HCT116 (cell line): ENCODE data around the gene WASHC3. TPM values are rescaled to one million over a fixed set of nuclear protein-coding genes. Genes with fewer than 3 reads are reported as not detected.
"Not testable (repeated sequence)": the region's sequence is repeated elsewhere in the genome, so short reads cannot be mapped to it uniquely, and the experiment has no call there.

Source experiments
- ATAC-seq: fragments of 200-7000 bp; cut with Tn5 transposase; 2 replicates; pipeline ENCODE4 v1.9.1; 2020; ENCODE audit warnings: mild to moderate bottlenecking, moderate library complexity
- BruUV-seq: library from RNA; stranded (reverse); fragments of 400-500 nt; replicated peaks from 2 replicates; lab custom pipeline; 2021; lab: Mats Ljungman, UMichigan
- CTCF ChIA-PET: fragments of 300-600 bp; sonication (Branson Sonifier 250); formaldehyde crosslinking; loops from one replicate; lab custom pipeline; 2021; ENCODE audit warnings: antibody characterized with exemption; lab: Charles Lee
- POLR2A ChIA-PET: fragments of 300-600, 350-600 bp; sonication (Branson Sonifier 250); formaldehyde crosslinking; loops from one replicate; lab custom pipeline; 2021; ENCODE audit warnings: antibody characterized with exemption; lab: Charles Lee
- RAD21 ChIA-PET, 2 experiments: fragments of 300-600 bp; sonication (Branson Sonifier 250); formaldehyde crosslinking; loops; one replicate each; lab custom pipeline; 2023; ENCODE audit warnings: low total read pairs in 2 of 2; ENCODE audit not compliant: uncharacterized antibody in 2 of 2, unreplicated experiment in 2 of 2, low non-redundant PET in 1 of 2; lab: Charles Lee
- DNase-seq: peaks from one replicate; pipeline ENCODE4 v3.0.0-alpha.2; 2010; ENCODE audit warnings: low read depth, low spot score
- H2AFZ ChIP-seq: fragments of 200-600 bp; shearing (Covaris generic), sonication (generic); 2 replicates; pipeline ENCODE4 v1.6.1; 2017; ENCODE audit warnings: low read depth, mixed run types, mixed read lengths, antibody characterized with exemption, low read length; ENCODE audit not compliant: poor library complexity, severe bottlenecking
- H3K27ac ChIP-seq: 2 replicates; pipeline ENCODE4 v1.5.1; 2012; ENCODE audit warnings: low read depth, low read length
- H3K27me3 ChIP-seq: fragments of 200-600 bp; sonication (generic); 2 replicates; pipeline ENCODE4 v1.6.1; 2016; ENCODE audit warnings: mixed run types, low read length, mixed read lengths; ENCODE audit not compliant: insufficient read depth
- H3K36me3 ChIP-seq, 2 experiments: fragments of 200-500 bp in 1 of 2; fragments of 200-600 bp in 1 of 2; sonication (Bioruptor generic) in 1 of 2; sonication (generic) in 1 of 2; 2 replicates each; pipeline versions ENCODE4 v1.5.1 to v1.6.1; 2014 to 2016; ENCODE audit warnings: low read length in 2 of 2, inconsistent platforms in 1 of 2, mixed read lengths in 1 of 2, mixed run types in 1 of 2; ENCODE audit not compliant: insufficient read depth in 2 of 2, control insufficient read depth in 1 of 2
- H3K4me1 ChIP-seq, 2 experiments: fragments of 200-600 bp in 1 of 2; sonication (generic) in 1 of 2; 2 replicates each; pipeline versions ENCODE4 v1.5.1 to v1.6.1; 2012 to 2017; ENCODE audit warnings: low read length in 2 of 2, inconsistent platforms in 1 of 2, mild to moderate bottlenecking in 1 of 2, mixed read lengths in 1 of 2, mixed run types in 1 of 2, moderate library complexity in 1 of 2; ENCODE audit not compliant: insufficient read depth in 2 of 2, control insufficient read depth in 1 of 2
- H3K4me2 ChIP-seq: fragments of 200-600 bp; sonication (generic); 2 replicates; pipeline ENCODE4 v1.6.1; 2017; ENCODE audit warnings: mixed run types, low read length, mixed read lengths
- H3K4me3 ChIP-seq, 2 experiments: fragments of 200-600 bp in 1 of 2; sonication (generic) in 1 of 2; replicated peaks in 1 of 2; 2 replicates each; pipeline ENCODE4 v1.5.1; 2011 to 2016; ENCODE audit warnings: low read length in 2 of 2, control low read depth in 1 of 2, low read depth in 1 of 2, mild to moderate bottlenecking in 1 of 2, mixed read lengths in 1 of 2, mixed run types in 1 of 2
- H3K79me2 ChIP-seq: fragments of 200-600 bp; sonication (generic); 2 replicates; pipeline ENCODE4 v1.6.1; 2017; ENCODE audit warnings: mild to moderate bottlenecking, mixed run types, low read length, moderate library complexity, mixed read lengths; ENCODE audit not compliant: insufficient read depth
- H3K9ac ChIP-seq: fragments of 200-600 bp; sonication (generic); 2 replicates; pipeline ENCODE4 v1.6.1; 2016; ENCODE audit warnings: low read length, mixed read lengths
- H3K9me2 ChIP-seq: fragments of 200-600 bp; sonication (generic), shearing (Covaris generic); 2 replicates; pipeline ENCODE4 v1.6.1; 2017; ENCODE audit warnings: mixed run types, mild to moderate bottlenecking, moderate library complexity; ENCODE audit not compliant: insufficient read depth
- H3K9me3 ChIP-seq, 2 experiments: fragments of 200-500 bp in 1 of 2; fragments of 200-600 bp in 1 of 2; sonication (Bioruptor generic) in 1 of 2; sonication (generic) in 1 of 2; 2 replicates each; pipeline ENCODE4 v1.6.1; 2014 to 2017; ENCODE audit warnings: low read length in 2 of 2, mixed read lengths in 2 of 2, inconsistent platforms in 1 of 2, low read depth in 1 of 2, mild to moderate bottlenecking in 1 of 2, mixed run types in 1 of 2, moderate library complexity in 1 of 2; ENCODE audit not compliant: control insufficient read depth in 1 of 2, insufficient read depth in 1 of 2
- H4K20me1 ChIP-seq: fragments of 200-600 bp; sonication (generic), shearing (Covaris generic); 2 replicates; pipeline ENCODE4 v1.6.1; 2017; ENCODE audit warnings: mixed run types, mild to moderate bottlenecking, moderate library complexity; ENCODE audit not compliant: insufficient read depth
- CEBPB ChIP-seq: IDR thresholded peaks from 2 replicates; pipeline ENCODE4 v1.6.1; 2012; ENCODE audit warnings: low read depth
- EGR1 ChIP-seq: IDR thresholded peaks from 2 replicates; pipeline ENCODE4 v1.6.1; 2012; ENCODE audit warnings: low read depth
- EZH2phosphoT487 ChIP-seq: fragments of 200-600 bp; IDR thresholded peaks from 2 replicates; pipeline ENCODE4 v1.6.1; 2018; ENCODE audit warnings: antibody characterized with exemption, borderline replicate concordance
- FOSL1 ChIP-seq: IDR thresholded peaks from 2 replicates; pipeline ENCODE4 v1.6.1; 2012; ENCODE audit warnings: low read depth
- JUND ChIP-seq: IDR thresholded peaks from 2 replicates; pipeline ENCODE4 v1.6.1; 2012
- POLR2A ChIP-seq: IDR thresholded peaks from 2 replicates; pipeline ENCODE4 v1.7.0; 2011; ENCODE audit warnings: borderline replicate concordance; ENCODE audit not compliant: insufficient read depth, insufficient read length; ENCODE audit errors: extremely low read depth
- RAD21 ChIP-seq: IDR thresholded peaks from 2 replicates; pipeline ENCODE4 v1.6.1; 2012; ENCODE audit warnings: low read depth, mild to moderate bottlenecking
- SP1 ChIP-seq: IDR thresholded peaks from 2 replicates; pipeline ENCODE4 v1.6.1; 2012; ENCODE audit warnings: low read depth
- SRF ChIP-seq: IDR thresholded peaks from 2 replicates; pipeline ENCODE4 v1.6.1; 2012; ENCODE audit warnings: low read depth
- ZFX ChIP-seq: fragments of 450-650 bp; IDR thresholded peaks from 2 replicates; pipeline ENCODE4 v1.6.1; 2017
- intact Hi-C: fragments of 100-400 bp; cut with micrococcal nuclease; formaldehyde crosslinking; loops from 2 replicates; pipeline ENCODE4 v1.10.0; 2022
- total RNA-seq: library from RNA; stranded (reverse); gene quantifications from one replicate; pipeline ENCODE4 v1.2.1, GENCODE V29; 2021; ENCODE audit not compliant: unreplicated experiment
- TF ChIP-seq, protein P1 (sequence below): IDR thresholded peaks from 2 replicates; pipeline ENCODE4 v1.6.1; 2012; ENCODE audit warnings: low read depth

Gene WASHC3
- total RNA-seq, 1 experiment from 2014 or later = 15.6 TPM

DNA sequence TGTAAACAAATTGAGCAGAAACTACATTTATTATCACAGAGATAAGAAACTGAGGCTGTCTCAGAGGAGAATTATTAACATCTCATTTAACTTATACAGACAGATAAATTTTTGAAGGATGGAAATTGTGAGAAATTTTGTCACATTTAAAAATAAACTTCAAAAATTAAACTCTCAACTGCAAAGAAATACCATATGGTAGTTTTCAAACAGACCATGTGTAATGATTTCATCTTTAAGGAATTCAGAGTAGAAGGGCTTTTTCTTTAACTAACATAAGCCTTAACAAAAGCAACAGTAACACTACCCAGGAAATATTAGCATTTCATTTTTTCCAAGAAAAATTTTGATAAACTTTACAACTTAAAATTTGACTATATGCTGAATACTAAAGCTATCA, 31.5 kb upstream of the WASHC3 start:
- ATAC-seq (no peak), DNase-seq (no peak)
- H3K9me2 ChIP-seq = no peaks in the 10 kb centered on the region
- RAD21 ChIA-PET = no interaction called here
- no TSS peak for BruUV-seq
- H3K27ac ChIP-seq = no peak overlapping the region
- no peaks in the 10 kb centered on the region for H3K27me3 ChIP-seq
- no peak for TF ChIP-seq ZFX
- no peak for TF ChIP-seq EZH2phosphoT487
- no peak for TF ChIP-seq SRF
- no peak for TF ChIP-seq JUND
- no peak for TF ChIP-seq SP1
- TF ChIP-seq CEBPB = no peak
- no peak for TF ChIP-seq EGR1
- no peak for TF ChIP-seq POLR2A
- TF ChIP-seq FOSL1 = no peak
- TF ChIP-seq, protein P1, sequence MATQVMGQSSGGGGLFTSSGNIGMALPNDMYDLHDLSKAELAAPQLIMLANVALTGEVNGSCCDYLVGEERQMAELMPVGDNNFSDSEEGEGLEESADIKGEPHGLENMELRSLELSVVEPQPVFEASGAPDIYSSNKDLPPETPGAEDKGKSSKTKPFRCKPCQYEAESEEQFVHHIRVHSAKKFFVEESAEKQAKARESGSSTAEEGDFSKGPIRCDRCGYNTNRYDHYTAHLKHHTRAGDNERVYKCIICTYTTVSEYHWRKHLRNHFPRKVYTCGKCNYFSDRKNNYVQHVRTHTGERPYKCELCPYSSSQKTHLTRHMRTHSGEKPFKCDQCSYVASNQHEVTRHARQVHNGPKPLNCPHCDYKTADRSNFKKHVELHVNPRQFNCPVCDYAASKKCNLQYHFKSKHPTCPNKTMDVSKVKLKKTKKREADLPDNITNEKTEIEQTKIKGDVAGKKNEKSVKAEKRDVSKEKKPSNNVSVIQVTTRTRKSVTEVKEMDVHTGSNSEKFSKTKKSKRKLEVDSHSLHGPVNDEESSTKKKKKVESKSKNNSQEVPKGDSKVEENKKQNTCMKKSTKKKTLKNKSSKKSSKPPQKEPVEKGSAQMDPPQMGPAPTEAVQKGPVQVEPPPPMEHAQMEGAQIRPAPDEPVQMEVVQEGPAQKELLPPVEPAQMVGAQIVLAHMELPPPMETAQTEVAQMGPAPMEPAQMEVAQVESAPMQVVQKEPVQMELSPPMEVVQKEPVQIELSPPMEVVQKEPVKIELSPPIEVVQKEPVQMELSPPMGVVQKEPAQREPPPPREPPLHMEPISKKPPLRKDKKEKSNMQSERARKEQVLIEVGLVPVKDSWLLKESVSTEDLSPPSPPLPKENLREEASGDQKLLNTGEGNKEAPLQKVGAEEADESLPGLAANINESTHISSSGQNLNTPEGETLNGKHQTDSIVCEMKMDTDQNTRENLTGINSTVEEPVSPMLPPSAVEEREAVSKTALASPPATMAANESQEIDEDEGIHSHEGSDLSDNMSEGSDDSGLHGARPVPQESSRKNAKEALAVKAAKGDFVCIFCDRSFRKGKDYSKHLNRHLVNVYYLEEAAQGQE = no peak
- no peak for TF ChIP-seq RAD21
- no peaks in the 10 kb centered on the region for H3K9me3 ChIP-seq
- no peaks in the 10 kb centered on the region; the same call in 1 of the 2 replicates for H3K79me2 ChIP-seq
- H3K4me1 ChIP-seq = no peaks in the 10 kb centered on the region
- peaks cover 7% of the 10 kb centered on the region; the same call in 1 of the 2 replicates for H4K20me1 ChIP-seq
- no peak overlapping the region for H2AFZ ChIP-seq
- no peak overlapping the region for H3K9ac ChIP-seq
- no peak overlapping the region for H3K4me2 ChIP-seq
- POLR2A ChIA-PET = no interaction called here
- H3K4me3 ChIP-seq = no peak overlapping the region
- H3K36me3 ChIP-seq = peaks cover 1 to 15% of the 10 kb centered on the region in 2 experiments; a peak in 3 of 4 replicates
- intact Hi-C loops = loop anchor here (10.0 kb wide), 1 partner anchor 651 kb away; no protein-coding TSS in a partner anchor
- CTCF ChIA-PET = no interaction called here

DNA sequence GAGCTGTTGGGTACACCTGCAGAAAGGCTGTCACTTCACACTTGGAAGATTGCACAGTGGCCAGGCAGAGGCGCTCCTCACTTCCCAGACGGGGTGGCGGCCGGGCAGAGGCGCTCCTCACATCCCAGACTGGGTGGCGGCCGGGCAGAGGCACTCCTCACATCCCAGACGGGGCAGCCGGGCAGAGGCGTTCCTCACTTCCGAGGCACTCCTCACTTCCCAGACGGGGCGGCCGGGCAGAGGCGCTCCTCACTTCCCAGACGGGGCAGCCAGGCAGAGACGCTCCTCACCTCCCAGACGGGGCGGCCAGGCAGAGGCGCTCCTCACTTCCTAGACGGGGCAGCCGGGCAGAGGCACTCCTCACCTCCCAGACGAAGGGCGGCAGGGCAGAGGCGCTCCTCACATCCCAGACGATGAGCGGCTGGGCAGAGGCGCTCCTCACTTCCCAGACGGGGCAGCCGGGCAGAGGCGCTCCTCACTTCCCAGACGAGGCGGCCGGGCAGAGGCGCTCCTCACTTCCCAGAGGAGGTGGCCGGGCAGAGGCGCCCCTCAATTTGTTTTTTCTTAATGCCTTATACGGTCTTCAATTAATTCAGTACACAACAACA, 27.5 kb upstream of the WASHC3 start:
- H3K79me2 ChIP-seq, DNase-seq, H3K9me2 ChIP-seq, H3K27ac ChIP-seq, H4K20me1 ChIP-seq, H2AFZ ChIP-seq, intact Hi-C loops, H3K9me3 ChIP-seq, ATAC-seq, H3K4me1 ChIP-seq, CTCF ChIA-PET, H3K4me2 ChIP-seq, H3K9ac ChIP-seq, BruUV-seq, RAD21 ChIA-PET, H3K4me3 ChIP-seq, POLR2A ChIA-PET, H3K27me3 ChIP-seq: not testable (repeated sequence)
- peaks cover 3 to 16% of the 10 kb centered on the region in 2 experiments; a peak in 2 of 4 replicates for H3K36me3 ChIP-seq
